Esophagus muscularis mucosa (tissue), 4 donors: ENCODE results near the gene TMEM38A.

Experiments
- CTCF ChIP-seq, 3 experiments: fragments of 200-600 bp in 2 of 3; fragments of 450-650 bp in 1 of 3; sonication (generic) in 2 of 3; IDR thresholded peaks; one replicate each; pipeline ENCODE4 v1.5.1; 2017 to 2019; ENCODE audit warnings: antibody characterized with exemption in 3 of 3, mild to moderate bottlenecking in 2 of 3, moderate library complexity in 1 of 3
- EP300 ChIP-seq: sonication (generic); formaldehyde crosslinking; IDR thresholded peaks from one replicate; pipeline ENCODE4 v1.6.1; 2017; ENCODE audit warnings: antibody characterized with exemption
- POLR2A ChIP-seq: fragments of 450-650 bp; IDR thresholded peaks from one replicate; pipeline ENCODE4 v1.6.1; 2017; ENCODE audit warnings: antibody characterized with exemption, moderate library complexity, mild to moderate bottlenecking, low read depth

GRCh38 chr19:16714702-16715287, 53.9 kb downstream of the TMEM38A start:
- TF ChIP-seq POLR2A: no peak
- peak; percentile 72 to 86 (median 79) for TF ChIP-seq CTCF (IDR thresholded peaks at IDR 0.05)
- TF ChIP-seq EP300: no peak
